ENCODE results near the gene OTC. TPM values are rescaled to one million over a fixed set of nuclear protein-coding genes. Genes with fewer than 3 reads are reported as not detected.

Gene OTC
- total and polyA plus RNA-seq, 2 experiments from 2014 or later: not detected

DNA sequence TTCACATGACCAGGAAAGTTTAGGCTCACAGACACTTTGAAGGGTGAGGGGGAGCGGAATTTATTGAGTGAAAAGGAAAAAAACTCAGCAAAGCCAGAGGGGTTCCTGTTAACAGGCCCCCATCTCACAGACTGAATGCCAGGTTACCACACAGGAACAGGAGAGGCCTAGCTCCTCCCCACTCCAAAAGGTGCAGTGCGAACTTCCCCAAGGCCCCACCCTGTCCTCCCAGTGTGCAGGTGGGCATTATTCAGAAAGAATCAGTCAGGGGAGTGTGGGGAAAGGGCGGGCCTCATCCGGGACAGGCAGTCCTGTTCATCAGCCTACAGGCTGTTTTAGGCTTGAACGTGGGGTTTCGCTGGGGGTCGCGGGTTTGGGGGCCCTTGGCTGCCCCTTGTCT is 4.0 kb downstream of the OTC start:
- WGBS, 2 experiments (ENCODE audit: low coverage in 1 of 2, low lambda C conversion rate in 2 of 2, missing lambda C conversion rate in 2 of 2): 62 to 67% methylated on average over 7 to 8 of the region's 8 CpGs
- no peaks in the 10 kb centered on the region for H3K36me3 ChIP-seq (ENCODE audit: low read depth)
- no peak overlapping the region for H3K27ac ChIP-seq
- in situ Hi-C loops (cut with MboI): loop anchor here (25.0 kb wide), 1 partner anchor 106 kb away; no protein-coding TSS in a partner anchor
- TF ChIP-seq EZH2phosphoT487 (IDR thresholded peaks at IDR 0.05; ENCODE audit: insufficient read depth, low read depth) (no peak), EZH2 (IDR thresholded peaks at IDR 0.05; ENCODE audit: insufficient read depth, poor library complexity, severe bottlenecking) (no peak)
- no peaks in the 10 kb centered on the region for H3K79me2 ChIP-seq (ENCODE audit: insufficient read depth)
- H3K4me3 ChIP-seq: no peak overlapping the region
- H3K4me1 ChIP-seq (ENCODE audit: insufficient read depth): no peaks in the 10 kb centered on the region
- no peaks in the 10 kb centered on the region for H3K9me2 ChIP-seq (ENCODE audit: insufficient read depth)
- no peaks in the 10 kb centered on the region for H3K27me3 ChIP-seq (replicated peaks; ENCODE audit: insufficient read depth)
- H3K4me2 ChIP-seq (ENCODE audit: unreplicated experiment): no peak overlapping the region
- H3K9ac ChIP-seq: no peak overlapping the region
- H4K20me1 ChIP-seq (ENCODE audit: insufficient read depth): no peaks in the 10 kb centered on the region
- no peaks in the 10 kb centered on the region for H3K9me3 ChIP-seq (ENCODE audit: low read depth)
- H2AFZ ChIP-seq: no peak overlapping the region
- H3F3A ChIP-seq (ENCODE audit: insufficient read depth): no peaks in the 10 kb centered on the region
- no peak for DNase-seq

- no peak overlapping the region for H3K4me2 ChIP-seq (ENCODE audit: unreplicated experiment)
- H3F3A ChIP-seq (ENCODE audit: insufficient read depth): no peaks in the 10 kb centered on the region
- H3K9ac ChIP-seq: no peak overlapping the region
- no peaks in the 10 kb centered on the region for H3K79me2 ChIP-seq (ENCODE audit: insufficient read depth)
- TF ChIP-seq EZH2 (IDR thresholded peaks at IDR 0.05; ENCODE audit: insufficient read depth, poor library complexity, severe bottlenecking) (no peak), EZH2phosphoT487 (IDR thresholded peaks at IDR 0.05; ENCODE audit: insufficient read depth, low read depth) (no peak)
- no peaks in the 10 kb centered on the region for H3K4me1 ChIP-seq (ENCODE audit: insufficient read depth)
- no peak overlapping the region for H2AFZ ChIP-seq
- no peak overlapping the region for H3K27ac ChIP-seq
- no peaks in the 10 kb centered on the region for H4K20me1 ChIP-seq (ENCODE audit: insufficient read depth)
- WGBS, 2 experiments (ENCODE audit: low coverage in 1 of 2, low lambda C conversion rate in 2 of 2, missing lambda C conversion rate in 2 of 2): 56 to 62% methylated on average over 4 of the region's 4 CpGs
- H3K36me3 ChIP-seq (ENCODE audit: low read depth): no peaks in the 10 kb centered on the region
- H3K9me3 ChIP-seq (ENCODE audit: low read depth): no peaks in the 10 kb centered on the region
- no peaks in the 10 kb centered on the region for H3K9me2 ChIP-seq (ENCODE audit: insufficient read depth)
- no peak for DNase-seq
- H3K27me3 ChIP-seq (replicated peaks; ENCODE audit: insufficient read depth): no peaks in the 10 kb centered on the region
- no peak overlapping the region for H3K4me3 ChIP-seq
- in situ Hi-C loops (cut with MboI): loop anchor here (25.0 kb wide), 1 partner anchor 104 kb away; no protein-coding TSS in a partner anchor
Measured at GRCh38 chrX:38357747-38358673, 5.6 kb downstream of the OTC start.

DNA sequence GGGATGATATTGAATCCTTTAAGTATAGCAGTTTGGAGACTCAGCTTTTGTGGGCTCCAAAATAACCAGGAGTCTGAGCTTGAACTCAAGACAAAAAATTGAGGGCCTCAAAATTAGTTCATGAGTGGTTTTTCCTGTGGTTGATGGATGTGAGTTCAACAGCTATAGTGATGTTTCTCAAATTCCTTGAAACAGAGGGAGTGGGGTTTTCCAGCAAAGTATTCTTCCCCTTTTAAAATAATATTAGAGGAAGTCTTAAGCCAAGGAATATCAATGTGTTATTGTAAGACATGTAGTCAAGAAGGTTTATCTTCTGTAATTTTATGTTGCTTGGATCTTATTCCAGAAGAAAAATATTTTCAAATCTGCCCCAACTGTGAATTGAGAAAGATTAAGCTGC is 10.6 kb downstream of the OTC start:
- no peaks in the 10 kb centered on the region for H3K9me3 ChIP-seq (ENCODE audit: low read depth)
- no peaks in the 10 kb centered on the region for H3K4me1 ChIP-seq (ENCODE audit: insufficient read depth)
- H3K27me3 ChIP-seq (replicated peaks; ENCODE audit: insufficient read depth): no peaks in the 10 kb centered on the region
- H4K20me1 ChIP-seq (ENCODE audit: insufficient read depth): no peaks in the 10 kb centered on the region
- H3K36me3 ChIP-seq (ENCODE audit: low read depth): no peaks in the 10 kb centered on the region
- no peaks in the 10 kb centered on the region for H3K9me2 ChIP-seq (ENCODE audit: insufficient read depth)
- no peak overlapping the region for H3K4me2 ChIP-seq (ENCODE audit: unreplicated experiment)
- TF ChIP-seq EZH2phosphoT487 (IDR thresholded peaks at IDR 0.05; ENCODE audit: insufficient read depth, low read depth): no peak
- TF ChIP-seq EZH2 (IDR thresholded peaks at IDR 0.05; ENCODE audit: insufficient read depth, poor library complexity, severe bottlenecking): no peak
- no peak for DNase-seq
- in situ Hi-C loops (cut with MboI): loop anchor here (25.0 kb wide), 1 partner anchor 99 kb away; no protein-coding TSS in a partner anchor
- no peaks in the 10 kb centered on the region for H3K79me2 ChIP-seq (ENCODE audit: insufficient read depth)
- H2AFZ ChIP-seq: no peak overlapping the region
- H3F3A ChIP-seq (ENCODE audit: insufficient read depth): no peaks in the 10 kb centered on the region
- no peak overlapping the region for H3K9ac ChIP-seq
- H3K4me3 ChIP-seq: no peak overlapping the region
- H3K27ac ChIP-seq: no peak overlapping the region

DNA sequence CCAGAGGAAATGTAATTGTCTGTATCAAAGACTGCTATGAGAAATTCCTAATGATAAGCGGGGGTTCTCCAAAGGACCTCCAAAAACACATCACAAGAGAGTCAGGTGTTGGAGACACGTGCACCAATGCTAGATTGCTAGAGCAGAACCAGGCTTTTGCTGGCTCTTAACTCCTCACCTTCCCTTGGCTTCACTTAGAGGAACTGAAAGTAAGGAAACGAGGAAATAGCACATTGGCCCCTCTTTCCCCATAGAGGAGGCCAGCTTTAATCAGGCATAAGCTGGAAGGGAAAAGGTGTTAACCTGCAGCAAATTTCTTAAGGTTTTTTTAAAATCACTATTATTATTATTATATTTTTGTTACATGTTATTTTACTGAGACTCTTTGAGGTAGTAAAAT is 13.6 kb downstream of the OTC start:
- no peak overlapping the region for H3K27ac ChIP-seq
- no peak overlapping the region for H3K4me2 ChIP-seq (ENCODE audit: unreplicated experiment)
- TF ChIP-seq EZH2phosphoT487 (IDR thresholded peaks at IDR 0.05; ENCODE audit: insufficient read depth, low read depth) (no peak), EZH2 (IDR thresholded peaks at IDR 0.05; ENCODE audit: insufficient read depth, poor library complexity, severe bottlenecking) (no peak)
- H3K9me2 ChIP-seq (ENCODE audit: insufficient read depth): no peaks in the 10 kb centered on the region
- H3K27me3 ChIP-seq (replicated peaks; ENCODE audit: insufficient read depth): no peaks in the 10 kb centered on the region
- H3K79me2 ChIP-seq (ENCODE audit: insufficient read depth): no peaks in the 10 kb centered on the region
- H3K4me1 ChIP-seq (ENCODE audit: insufficient read depth): no peaks in the 10 kb centered on the region
- H3K9me3 ChIP-seq (ENCODE audit: low read depth): no peaks in the 10 kb centered on the region
- in situ Hi-C loops (cut with MboI): loop anchor here (25.0 kb wide), 1 partner anchor 96 kb away; no protein-coding TSS in a partner anchor
- H3K36me3 ChIP-seq (ENCODE audit: low read depth): no peaks in the 10 kb centered on the region
- no peak overlapping the region for H2AFZ ChIP-seq
- H3F3A ChIP-seq (ENCODE audit: insufficient read depth): no peaks in the 10 kb centered on the region
- H3K4me3 ChIP-seq: no peak overlapping the region
- DNase-seq: no peak
- WGBS, 2 experiments (ENCODE audit: low coverage in 1 of 2, low lambda C conversion rate in 2 of 2, missing lambda C conversion rate in 2 of 2): 29 to 40% methylated on average over 2 to 3 of the region's 3 CpGs
- H4K20me1 ChIP-seq (ENCODE audit: insufficient read depth): no peaks in the 10 kb centered on the region
- no peak overlapping the region for H3K9ac ChIP-seq

All from GM23248 (cell line).